ENCODE results near the gene ROR2.
"Not testable (repeated sequence)": the region's sequence is repeated elsewhere in the genome, so short reads cannot be mapped to it uniquely, and the experiment has no call there.

ROR2 gene

DNA sequence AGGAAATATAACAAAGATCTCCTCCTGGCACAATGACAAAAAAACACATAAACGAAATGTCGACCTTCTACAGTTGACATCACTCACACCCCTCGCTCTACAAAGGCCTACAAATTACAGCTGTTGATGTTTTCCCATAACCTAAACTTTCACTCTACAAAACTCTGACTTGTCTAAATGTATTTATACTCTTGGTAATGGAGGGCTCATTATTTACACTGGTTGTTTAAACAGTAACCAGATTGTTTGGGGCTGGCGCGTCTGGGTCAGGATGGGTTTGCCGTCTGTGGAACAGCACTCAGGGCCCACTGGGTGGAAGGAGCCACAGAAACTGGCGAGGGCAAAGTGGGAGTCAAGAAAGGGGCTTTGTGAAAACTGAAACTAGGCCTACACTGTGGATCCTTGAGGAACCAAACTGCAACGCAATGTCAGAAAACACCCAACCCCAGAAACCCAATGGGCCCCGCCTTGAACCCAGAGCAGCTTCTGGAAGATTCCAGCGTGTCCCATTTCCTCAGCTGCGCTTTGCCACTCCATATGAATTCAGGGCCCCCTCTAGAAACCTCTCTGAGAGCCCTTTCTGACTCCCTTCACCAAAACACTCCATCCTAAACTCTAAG lies 136.7 kb downstream of the ROR2 start:
- no peak for DNase-seq

DNA sequence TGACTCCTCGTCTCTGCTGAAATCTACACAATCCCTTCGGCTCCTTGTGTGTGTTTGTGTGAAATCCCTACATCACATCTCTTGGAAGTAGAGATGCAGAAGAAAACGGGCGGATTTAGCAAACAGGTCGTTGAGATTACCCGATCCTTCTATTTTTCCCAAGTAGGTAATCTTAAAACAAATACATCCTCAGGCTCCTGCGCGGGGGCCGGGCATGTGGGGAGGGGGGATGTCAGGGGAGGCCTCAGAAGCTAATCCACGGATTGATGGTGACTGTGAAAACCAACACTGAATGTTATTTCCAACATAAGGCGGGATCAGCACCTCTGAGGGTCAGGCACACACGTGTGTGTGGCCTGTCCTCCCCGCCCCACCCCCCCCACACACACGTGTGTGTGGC lies 137.8 kb downstream of the ROR2 start:
- DNase-seq, result no peak

DNA sequence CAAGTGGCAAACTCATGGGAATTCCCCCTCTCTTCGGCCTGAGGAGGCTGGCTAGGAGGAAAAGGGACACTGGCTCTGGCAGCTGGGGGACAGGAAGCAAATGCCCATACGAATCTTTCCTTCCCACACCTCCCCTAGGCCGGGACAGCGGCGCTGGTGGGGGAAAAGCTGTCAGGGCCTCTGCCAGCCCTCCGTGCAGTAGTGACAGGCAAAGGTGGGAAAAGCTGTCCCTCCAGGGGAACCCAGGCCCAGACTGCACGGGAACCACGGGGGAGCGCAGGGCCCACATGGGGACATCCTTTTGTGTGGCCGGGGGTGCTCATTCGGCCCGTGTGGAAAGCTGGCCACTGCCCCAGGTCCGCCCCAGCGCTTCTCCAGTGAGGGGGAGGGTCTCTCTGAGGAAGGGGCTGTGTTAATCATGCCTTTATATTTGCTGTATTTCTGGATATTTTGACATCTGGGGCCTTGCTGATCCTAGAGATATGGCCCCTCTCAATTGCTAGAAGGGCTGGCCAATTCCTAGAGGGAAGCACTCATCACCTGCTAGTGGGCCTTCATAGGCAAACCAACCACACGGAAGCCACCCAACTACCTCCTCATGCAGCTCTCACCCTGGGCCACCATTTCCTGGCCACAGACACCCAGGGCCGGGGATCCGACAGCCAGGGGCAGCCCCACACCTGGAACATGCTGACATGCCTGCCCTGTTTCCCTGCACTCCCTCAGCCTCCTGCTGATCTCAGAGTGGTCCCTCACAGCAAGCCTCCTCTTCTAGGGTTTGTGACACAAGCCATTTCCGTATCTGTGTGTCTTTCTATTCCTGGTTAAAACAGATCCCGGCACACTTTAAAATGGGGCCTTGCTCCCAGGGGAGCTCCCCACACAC lies 138.8 kb downstream of the ROR2 start:
- no peak for DNase-seq

DNA sequence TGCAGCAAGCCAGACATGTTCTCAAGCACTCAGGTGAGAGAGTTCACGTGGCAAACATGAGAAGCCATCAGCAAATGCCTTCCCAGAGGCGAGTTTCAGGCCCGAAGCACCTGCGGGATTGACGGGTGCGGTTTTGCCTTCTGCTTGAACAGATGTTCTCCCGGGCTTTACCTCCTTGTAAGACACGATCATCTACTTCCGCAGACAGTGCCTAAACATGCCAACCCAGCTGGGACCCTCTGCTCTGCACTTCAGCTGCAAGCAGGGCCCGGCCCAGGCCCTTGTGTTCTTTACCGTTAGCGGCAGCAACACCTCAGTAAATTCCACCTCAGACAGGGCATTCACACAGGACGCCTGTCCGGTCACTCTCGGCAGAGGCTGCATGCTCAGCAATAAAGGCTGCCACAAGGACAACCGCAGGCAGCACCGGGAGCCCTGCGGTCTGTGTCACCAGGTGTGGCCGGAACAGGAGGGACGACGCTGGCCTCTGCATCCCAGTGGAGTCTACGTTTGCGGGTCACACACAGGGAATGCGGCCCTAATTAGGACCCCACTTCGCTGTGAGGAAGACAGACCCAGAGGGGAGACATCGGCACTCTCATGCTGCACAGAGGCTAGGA lies 139.6 kb downstream of the ROR2 start:
- DNase-seq, result no peak

DNA sequence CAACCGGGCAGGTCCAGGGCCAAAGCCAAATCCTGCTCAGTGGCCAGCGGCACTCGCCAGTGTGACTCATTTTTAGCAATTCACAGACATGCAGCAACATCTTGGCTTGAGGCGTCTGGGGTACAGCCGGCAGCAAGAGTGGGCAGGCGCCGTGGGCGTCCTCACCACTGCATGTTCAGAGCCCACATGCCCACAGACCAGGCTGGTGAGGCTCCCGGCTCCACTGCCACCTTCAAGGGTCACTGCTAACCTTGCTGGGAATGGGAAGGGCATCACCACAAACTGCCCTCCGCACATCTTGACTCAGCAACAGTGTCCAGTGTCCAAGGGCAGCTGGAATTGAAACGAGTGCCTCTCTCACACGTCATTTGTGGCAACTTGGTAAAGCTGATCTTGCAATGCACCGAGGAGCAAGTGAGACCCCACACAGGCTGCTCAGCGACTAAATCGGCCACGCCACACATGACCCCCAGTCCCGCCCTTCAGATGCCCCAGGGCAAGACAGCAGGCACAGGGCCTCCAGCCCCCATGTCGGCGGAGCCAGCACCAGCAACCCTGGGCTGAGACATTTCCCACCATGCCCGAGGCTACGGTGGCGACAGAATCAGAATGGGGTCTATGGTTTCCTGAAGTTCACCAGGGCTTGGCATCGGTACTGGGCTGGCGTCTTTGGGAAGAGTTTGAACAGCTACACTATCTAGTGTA lies 140.3 kb downstream of the ROR2 start:
- no peak for DNase-seq

DNA sequence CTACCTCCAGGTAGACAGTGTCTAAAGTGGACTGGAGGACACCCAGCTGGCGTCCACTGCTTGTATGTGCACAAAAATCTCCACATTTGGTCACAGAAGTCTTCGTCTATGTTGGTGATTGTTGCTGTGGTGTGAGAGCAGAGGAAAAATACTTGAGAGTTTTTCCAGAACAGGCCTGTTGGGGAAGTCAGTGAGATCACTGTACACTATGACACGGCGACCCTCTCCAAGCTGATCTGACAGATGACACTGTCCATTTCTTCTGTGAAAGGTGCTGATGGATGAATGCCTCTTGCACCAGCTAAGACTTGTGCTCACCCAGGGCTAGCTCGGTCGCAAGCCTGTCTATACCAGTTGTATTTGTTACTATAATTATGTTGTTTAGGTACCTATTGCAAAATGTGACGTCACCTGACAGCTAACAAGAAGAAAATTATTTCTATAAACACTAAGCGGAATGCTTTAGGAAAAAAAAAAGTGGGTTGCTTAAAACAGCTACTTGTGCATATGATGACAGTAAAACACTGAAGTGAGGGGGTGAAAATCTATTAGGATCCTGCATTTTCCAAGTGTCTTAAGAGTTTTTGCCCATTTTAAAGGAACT lies 142.3 kb downstream of the ROR2 start:
- no peak for DNase-seq

DNA sequence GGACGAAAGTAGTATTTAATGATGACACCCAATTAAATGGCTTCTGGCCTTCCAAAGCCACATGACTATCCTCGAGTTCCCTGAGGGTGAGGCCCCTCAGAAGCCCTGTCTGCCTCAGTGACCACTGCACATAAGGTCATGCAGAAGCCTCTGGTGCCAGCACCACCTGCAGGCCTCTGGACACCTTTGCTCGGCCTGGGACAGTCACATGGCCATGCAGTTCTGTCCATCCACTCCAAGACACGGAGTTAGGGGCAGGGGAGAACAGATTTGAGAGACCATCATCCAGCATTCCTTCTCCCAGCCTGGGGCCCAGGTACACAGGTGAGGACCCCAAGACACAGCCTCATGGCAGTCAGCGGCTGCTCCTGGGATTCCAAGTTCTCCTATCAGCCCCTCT lies 145.0 kb downstream of the ROR2 start:
- DNase-seq, result no peak

DNA sequence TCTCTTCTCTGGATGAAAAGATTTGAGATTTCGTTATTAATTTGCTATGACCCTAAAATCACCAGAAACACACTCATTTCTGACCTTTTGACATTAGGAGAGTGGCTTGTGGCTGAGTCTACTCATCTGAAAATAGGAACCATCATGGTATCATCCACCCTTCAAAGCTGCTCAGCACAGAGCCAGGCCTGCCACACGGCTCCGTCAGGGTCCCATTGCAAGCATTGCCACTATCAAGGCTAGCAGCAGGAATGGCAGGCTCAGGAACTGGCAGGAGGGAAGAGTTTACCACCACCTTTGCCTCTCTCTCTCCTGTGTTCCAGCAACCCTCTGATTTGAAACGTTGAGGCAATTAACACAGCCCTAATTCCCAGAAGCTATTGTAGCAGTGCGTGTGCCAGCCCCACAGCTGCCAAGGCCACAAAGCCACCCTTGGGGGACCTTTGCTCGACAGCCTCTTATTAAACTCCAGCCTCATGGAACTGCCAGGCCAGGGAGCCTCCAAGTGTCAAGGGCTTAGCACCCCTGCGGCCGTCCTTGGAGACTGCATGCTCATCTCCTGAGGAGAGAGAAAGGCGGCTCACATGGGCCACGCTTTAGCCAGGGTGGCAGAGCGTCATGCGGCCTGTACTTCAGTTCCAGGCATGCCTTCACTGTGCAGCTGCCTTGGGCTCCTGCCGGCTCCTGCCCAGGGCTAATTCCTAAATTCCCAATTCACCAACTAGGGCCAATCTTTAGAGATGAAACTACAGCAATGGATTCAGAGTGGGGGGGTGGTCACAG lies 145.9 kb downstream of the ROR2 start:
- DNase-seq, result no peak

DNA sequence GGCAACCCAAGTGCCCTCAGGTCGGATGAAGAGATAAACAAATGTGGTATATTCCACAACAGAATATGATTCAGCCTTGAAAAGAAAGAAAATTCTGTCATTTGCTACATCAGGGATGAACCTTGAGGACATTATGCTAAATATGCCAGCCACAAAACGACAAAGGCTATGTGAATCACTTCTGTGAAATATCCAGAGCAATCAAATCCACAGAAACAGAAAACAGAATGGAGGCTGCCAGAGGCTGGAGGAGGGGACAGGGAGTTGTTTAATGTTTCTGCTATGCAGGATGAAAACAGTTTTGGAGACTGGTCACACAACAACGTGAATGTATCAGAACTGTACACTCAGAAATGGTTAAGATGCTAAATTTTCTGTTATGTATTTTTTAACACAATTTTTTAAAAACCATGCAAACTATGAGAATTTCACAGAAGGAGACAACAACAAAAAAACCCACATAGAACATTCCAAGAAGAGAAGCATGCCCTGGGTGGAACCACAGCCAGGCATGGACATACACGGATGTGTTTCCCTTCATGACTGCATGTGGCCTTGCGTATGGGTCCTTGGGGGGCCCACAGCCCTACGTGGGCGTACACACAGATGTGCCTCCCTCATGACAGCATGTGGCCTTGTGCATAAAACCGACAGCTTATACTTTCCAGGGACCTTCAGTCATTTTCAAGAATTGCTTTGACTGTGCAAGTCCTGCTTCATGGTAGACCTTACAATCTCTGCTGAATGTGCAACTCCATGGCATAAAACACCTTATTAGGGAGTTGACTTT lies 146.7 kb downstream of the ROR2 start:
- DNase-seq, result no peak

DNA sequence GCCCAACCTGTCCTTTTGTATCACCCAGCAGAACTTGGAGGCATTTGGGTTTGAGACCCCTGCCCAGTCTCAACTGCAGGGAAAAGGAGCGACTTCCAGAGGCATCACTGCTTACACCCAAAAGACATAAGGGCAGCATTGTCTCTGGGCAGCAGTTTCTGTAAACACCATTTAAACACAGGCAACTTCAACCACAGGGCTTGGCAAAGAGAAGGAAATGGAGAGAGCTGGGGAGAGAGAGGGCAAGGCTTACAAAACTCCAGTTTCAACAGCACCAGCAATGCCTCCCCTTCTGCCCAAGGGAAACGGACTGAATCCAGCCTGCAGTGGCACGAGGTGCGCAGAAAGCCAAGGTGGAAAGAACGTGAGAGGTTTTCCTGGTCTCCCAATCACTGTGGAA lies 147.6 kb downstream of the ROR2 start:
- no peak for DNase-seq

DNA sequence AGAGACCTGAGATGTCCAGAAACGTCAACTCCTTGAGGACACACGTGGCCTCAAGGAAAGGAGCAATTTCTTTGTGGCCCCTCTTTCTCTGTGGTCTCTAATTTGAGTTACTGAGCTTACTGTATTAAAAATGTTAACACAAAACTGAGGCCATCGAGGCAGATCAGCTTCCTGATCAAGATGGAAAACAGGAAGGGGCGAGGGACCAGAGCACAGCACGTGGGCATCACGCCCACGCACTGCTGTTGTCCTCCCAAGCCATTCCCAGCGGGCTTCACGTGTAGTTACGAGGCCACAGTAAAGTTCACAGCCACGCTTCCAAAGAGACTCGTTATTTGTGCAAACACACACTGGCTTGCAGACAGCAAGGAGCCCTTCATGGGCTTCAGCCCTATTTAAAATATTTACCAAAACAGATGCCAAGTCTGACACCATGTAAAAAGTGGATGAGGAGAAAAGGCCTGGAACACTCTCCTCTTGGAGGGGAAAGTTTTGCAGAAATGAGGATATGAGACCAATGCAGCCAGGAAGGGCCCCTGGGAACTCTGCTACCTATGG lies 149.5 kb downstream of the ROR2 start:
- no peak for DNase-seq

DNA sequence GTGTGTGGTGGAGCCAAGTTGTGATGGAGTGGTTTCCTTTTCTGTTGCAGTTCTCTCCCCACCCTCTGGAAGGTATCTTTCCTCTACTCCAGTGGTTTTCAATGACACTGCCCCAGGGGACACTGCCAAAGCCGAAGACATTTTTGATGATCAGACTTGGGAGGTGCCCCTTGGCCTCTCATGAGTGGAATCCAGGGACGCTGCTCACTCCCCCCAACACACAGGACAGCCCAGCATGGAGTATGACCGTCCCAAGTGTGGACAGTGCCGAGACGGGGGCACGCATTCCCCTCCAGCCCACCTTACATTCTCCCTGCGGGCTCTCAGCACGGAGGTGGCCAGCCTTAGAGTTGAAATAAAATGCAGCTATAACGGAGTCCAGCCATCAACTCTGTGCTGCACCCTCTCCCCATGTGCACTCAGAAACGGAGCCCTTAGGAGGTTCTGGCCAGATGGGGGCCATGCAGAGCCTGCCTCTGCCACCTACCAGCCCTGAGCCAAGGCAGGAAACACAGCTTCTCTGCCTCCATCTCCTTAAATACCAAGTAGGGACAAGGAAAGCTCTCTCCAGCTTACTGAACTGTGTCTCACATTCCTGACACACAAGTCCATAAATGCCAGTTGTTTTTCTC lies 150.8 kb downstream of the ROR2 start:
- DNase-seq, result no peak

DNA sequence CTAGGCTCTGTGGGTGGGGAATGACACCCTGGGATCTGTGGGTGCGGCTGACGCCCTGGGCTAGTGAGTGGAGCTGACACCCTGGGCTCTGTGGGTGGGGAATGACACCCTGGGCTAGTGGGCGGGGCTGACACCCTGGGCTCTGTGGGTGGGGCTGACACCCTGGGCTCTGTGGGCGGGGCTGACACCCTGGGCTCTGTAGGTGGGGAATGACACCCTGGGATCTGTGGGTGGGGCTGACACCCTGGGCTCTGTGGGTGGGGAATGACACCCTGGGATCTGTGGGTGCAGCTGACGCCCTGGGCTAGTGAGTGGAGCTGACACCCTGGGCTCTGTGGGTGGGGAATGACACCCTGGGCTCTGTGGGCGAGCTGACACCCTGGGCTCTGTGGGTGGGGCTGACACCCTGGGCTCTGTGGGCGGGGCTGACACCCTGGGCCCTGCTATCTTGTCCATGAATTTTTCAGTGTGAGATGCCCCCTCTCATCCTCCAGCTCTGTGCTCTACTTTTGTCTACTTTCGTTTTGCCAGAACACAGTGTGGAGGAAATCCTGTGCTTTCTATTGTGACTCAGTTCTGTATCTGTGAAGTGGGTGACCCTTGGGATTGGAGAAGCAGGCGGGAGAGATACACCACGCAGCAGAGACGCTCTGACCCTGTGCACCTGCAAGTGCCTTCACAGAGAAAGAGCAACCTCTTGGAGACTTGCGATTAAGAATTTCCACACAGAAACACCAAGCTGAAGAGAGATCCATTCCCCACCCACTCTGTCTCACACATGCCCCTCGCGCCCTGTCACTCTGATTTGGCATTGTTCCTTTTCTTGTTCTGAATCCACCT lies 151.5 kb downstream of the ROR2 start:
- not testable (repeated sequence) for DNase-seq

DNA sequence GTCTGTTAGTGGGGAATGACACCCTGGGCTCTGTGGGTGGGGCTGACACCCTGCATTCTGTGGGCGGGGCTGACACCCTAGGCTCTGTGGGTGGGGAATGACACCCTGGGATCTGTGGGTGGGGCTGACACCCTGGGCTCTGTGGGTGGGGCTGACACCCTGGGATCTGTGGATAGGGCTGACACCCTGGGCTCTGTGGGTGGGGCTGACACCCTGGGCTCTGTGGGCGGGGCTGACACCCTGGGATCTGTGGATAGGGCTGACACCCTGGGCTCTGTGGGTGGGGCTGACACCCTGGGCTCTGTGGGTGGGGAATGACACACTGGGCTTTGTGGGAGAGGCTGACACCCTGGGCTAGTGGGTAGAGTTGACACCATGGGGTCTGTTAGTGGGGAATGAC lies 152.5 kb downstream of the ROR2 start:
- DNase-seq, result not testable (repeated sequence)

DNA sequence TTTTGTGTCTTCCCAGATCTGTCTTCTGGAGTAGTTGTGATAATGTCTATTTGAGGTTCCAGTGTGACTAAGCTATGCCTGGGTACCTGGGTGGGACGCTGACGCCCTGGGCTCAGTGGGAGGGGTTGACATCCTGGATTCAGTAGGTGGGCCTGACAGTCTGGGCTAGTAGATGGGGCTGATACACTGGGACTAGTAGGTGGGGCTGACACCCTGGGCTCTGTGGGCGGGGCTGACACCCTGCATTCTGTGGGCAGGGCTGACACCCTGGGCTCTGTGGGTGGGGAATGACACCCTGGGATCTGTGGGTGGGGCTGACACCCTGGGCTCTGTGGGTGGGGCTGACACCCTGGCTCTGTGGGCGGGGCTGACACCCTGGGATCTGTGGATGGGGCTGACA lies 153.5 kb downstream of the ROR2 start:
- DNase-seq, result not testable (repeated sequence)

DNA sequence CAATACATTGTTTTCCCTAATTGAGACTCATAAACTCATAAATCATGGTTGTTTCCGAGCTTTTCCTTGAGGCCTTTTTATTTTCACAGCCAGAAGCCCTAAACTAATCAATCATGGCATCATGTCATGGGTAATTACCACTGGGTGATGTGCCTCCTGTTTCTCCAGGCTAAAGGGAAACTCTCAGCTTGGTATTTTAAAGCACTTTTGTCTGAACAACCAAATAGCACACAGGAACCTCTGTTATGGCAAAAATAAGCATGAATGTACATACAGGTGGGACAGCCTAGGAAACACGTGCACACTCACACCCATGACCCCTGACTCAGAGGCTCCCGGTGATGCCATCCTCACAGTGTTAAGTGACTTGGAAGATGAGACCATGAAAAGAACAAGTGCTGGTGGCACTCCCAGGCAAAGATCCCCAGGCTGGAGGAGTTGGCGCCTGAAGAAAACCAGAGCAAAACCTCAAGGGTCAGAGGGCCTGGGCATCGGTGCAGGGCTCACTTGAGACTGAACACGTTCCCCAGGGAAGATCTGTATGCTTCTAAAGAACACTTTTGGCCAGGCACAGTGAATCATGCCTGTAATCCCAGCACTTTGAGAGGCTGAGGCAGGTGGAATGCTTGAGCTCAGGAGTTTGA lies 154.3 kb downstream of the ROR2 start:
- no peak for DNase-seq

DNA sequence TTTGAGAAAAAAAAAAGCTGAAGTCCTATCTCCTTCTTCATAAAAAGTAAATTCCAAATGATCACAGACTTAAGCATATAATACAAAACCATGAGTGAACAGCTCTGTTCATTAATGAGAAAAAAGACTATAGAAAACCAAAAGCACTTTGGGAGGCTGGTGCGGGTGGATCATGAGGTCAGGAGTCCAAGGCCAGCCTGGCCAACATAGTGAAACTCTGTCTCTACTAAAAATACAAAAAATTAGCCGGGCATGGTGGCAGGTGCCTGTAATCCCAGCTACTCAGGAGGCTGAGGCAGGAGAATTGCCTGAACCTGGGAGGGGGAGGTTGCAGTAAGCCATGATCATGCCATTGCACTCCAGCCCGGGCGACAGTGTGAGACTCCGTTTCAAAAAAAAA lies 156.7 kb downstream of the ROR2 start:
- not testable (repeated sequence) for DNase-seq

DNA sequence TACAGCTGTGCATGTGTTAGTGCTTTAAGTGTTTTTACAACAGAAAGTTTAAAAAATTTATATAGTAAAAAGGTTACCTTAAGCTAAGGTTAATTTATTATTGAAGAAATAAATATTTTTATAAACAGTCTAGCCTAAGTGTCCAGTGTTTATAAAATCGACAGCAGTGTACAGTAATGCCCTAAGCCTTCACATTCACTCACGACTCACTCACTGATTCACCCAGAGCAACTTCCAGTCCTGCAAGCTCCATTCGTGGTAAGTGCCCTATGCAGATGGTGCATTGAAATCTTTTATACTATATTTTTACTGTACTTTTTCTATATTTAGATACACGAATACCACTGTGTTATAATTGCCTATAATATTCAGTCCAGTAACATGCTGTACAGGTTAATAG lies 159.1 kb downstream of the ROR2 start:
- DNase-seq, result no peak

DNA sequence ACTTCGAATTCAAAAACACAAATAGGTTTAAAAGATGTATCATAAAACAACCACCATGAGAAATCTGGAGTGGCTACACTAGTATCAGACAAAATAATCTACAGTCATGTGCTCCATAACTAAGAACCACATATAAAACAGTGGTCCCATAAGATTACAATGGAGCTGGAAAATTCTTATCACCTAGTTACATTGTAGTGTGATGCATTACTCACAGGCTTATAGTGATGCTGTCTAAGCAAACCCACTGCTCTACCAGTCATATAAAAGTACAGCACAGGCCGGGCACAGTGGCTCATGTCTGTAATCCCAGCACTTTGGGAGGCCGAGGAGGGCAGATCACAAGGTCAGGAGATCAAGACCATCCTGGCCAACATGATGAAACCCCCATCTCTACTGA lies 160.1 kb downstream of the ROR2 start:
- no peak for DNase-seq
